DOHH2 (cell line): ENCODE results near the gene ITPR2.
A peak's percentile ranks its signal among the peaks of the same experiment; 100 is the strongest.

Source experiments
- H3F3A ChIP-seq: fragments of 200-600 bp; sonication (generic), shearing (Covaris generic); 2 replicates; pipeline ENCODE4 v1.6.0; 2016; ENCODE audit warnings: antibody characterized with exemption, mild to moderate bottlenecking; ENCODE audit not compliant: control insufficient read depth, insufficient read depth
- H3K27ac ChIP-seq: fragments of 200-600 bp; sonication (generic); 2 replicates; pipeline ENCODE4 v1.5.1; 2014; ENCODE audit warnings: low read depth, mild to moderate bottlenecking, low read length, moderate library complexity
- H3K27me3 ChIP-seq: fragments of 200-600 bp; sonication (generic); 2 replicates; pipeline ENCODE4 v1.6.1; 2014; ENCODE audit warnings: mild to moderate bottlenecking, low read length, mixed read lengths; ENCODE audit not compliant: control insufficient read depth
- H3K36me3 ChIP-seq: fragments of 200-600 bp; sonication (generic); 2 replicates; pipeline ENCODE4 v1.6.1; 2014; ENCODE audit warnings: mild to moderate bottlenecking, low read length, moderate library complexity, mixed read lengths; ENCODE audit not compliant: control insufficient read depth
- H3K4me1 ChIP-seq: fragments of 200-600 bp; sonication (generic); 2 replicates; pipeline ENCODE4 v1.6.1; 2014; ENCODE audit warnings: mild to moderate bottlenecking, low read length, mixed read lengths; ENCODE audit not compliant: control insufficient read depth
- H3K4me2 ChIP-seq: fragments of 200-600 bp; sonication (generic); 2 replicates; pipeline ENCODE4 v1.6.0; 2014; ENCODE audit warnings: mild to moderate bottlenecking, low read length, moderate library complexity
- H3K4me3 ChIP-seq: fragments of 200-600 bp; sonication (generic); 2 replicates; pipeline ENCODE4 v1.5.1; 2014; ENCODE audit warnings: mild to moderate bottlenecking, low read length, mixed read lengths
- H3K79me2 ChIP-seq: fragments of 200-600 bp; sonication (generic); 2 replicates; pipeline ENCODE4 v1.6.1; 2014; ENCODE audit warnings: mild to moderate bottlenecking, low read length, mixed read lengths; ENCODE audit not compliant: control insufficient read depth
- H3K9me2 ChIP-seq: fragments of 200-600 bp; sonication (generic); replicated peaks from 2 replicates; pipeline ENCODE4 v1.6.1; 2014; ENCODE audit warnings: mild to moderate bottlenecking, low read length, mixed read lengths; ENCODE audit not compliant: control insufficient read depth
- H3K9me3 ChIP-seq: fragments of 200-600 bp; sonication (generic); 2 replicates; pipeline ENCODE4 v1.6.1; 2014; ENCODE audit warnings: antibody characterized with exemption, low read length, mixed read lengths; ENCODE audit not compliant: control insufficient read depth, insufficient read depth
- H4K20me1 ChIP-seq: fragments of 200-600 bp; sonication (generic); 2 replicates; pipeline ENCODE4 v1.6.0; 2014; ENCODE audit warnings: low read depth, mild to moderate bottlenecking, antibody characterized with exemption, low read length, moderate library complexity; ENCODE audit not compliant: control insufficient read depth, insufficient read depth
- EZH2phosphoT487 ChIP-seq: fragments of 200-600 bp; sonication (generic); IDR thresholded peaks from 2 replicates; pipeline ENCODE4 v1.6.1; 2017; ENCODE audit warnings: borderline replicate concordance, mild to moderate bottlenecking, antibody characterized with exemption, low read length, moderate library complexity, mixed read lengths
- TF ChIP-seq, protein P1 (sequence below): fragments of 200-600 bp; sonication (generic); IDR thresholded peaks from one replicate; pipeline ENCODE4 v1.5.1; 2014; ENCODE audit warnings: antibody characterized with exemption, mild to moderate bottlenecking, low read depth, low read length; ENCODE audit not compliant: poor library complexity, severe bottlenecking

Gene ITPR2

DNA sequence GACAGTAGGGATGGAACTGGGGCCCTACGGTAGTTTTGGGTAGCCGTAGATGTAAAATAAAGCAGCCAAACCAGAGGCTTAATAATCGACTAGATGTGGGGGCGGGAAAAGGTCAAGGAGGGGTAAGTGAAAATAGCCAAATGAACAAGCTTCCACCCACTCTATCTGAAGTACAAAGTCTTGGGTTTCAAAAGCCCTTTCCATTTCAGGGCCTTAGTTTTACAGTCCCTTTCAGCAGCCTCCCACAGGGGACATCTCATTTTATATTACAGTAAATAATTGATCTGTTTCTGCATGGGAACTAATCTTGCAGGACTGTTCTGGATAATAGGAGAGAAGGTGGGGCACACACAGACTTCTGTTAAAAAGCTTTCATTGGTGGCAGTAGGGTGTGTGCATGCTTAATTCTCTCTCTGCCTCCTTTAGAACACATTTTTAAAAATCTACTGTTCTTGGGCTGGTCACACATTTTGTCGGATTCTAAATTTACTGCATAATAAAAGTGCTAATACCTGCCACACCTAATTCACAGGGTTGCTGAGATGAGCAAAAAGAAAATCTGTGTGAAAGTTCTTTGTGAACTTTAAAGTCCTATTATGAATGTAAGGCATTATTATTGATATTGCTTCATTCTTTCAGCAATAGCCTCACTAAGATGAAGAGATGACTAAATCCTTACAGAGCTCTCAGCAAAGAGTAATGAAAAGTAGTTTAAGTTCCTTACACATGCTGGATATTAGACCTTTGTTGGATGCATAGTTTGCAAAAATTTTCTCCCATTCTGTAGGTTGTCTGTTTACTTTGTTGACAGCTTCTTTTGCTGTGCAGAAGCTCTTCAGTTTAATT, 104.6 kb downstream of the ITPR2 start:
- Histone ChIP-seq H3K4me3 (no peak overlapping the region), H3K36me3 (no peaks in the 10 kb centered on the region; the same call in 1 of the 2 replicates), H3K27me3 (no peaks in the 10 kb centered on the region), H3K27ac (no peak overlapping the region), H3K4me2 (peak overlapping the region; percentile 53), H3K4me1 (peaks cover 59% of the 10 kb centered on the region), H3K9me2 (no peaks in the 10 kb centered on the region), H3F3A (peaks cover 5% of the 10 kb centered on the region; the same call in 1 of the 2 replicates), H3K79me2 (peaks cover 34% of the 10 kb centered on the region), H3K9me3 (no peaks in the 10 kb centered on the region), H4K20me1 (no peaks in the 10 kb centered on the region)
- no peak for TF ChIP-seq EZH2phosphoT487
- TF ChIP-seq, protein P1, sequence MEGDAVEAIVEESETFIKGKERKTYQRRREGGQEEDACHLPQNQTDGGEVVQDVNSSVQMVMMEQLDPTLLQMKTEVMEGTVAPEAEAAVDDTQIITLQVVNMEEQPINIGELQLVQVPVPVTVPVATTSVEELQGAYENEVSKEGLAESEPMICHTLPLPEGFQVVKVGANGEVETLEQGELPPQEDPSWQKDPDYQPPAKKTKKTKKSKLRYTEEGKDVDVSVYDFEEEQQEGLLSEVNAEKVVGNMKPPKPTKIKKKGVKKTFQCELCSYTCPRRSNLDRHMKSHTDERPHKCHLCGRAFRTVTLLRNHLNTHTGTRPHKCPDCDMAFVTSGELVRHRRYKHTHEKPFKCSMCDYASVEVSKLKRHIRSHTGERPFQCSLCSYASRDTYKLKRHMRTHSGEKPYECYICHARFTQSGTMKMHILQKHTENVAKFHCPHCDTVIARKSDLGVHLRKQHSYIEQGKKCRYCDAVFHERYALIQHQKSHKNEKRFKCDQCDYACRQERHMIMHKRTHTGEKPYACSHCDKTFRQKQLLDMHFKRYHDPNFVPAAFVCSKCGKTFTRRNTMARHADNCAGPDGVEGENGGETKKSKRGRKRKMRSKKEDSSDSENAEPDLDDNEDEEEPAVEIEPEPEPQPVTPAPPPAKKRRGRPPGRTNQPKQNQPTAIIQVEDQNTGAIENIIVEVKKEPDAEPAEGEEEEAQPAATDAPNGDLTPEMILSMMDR, result no peak

DNA sequence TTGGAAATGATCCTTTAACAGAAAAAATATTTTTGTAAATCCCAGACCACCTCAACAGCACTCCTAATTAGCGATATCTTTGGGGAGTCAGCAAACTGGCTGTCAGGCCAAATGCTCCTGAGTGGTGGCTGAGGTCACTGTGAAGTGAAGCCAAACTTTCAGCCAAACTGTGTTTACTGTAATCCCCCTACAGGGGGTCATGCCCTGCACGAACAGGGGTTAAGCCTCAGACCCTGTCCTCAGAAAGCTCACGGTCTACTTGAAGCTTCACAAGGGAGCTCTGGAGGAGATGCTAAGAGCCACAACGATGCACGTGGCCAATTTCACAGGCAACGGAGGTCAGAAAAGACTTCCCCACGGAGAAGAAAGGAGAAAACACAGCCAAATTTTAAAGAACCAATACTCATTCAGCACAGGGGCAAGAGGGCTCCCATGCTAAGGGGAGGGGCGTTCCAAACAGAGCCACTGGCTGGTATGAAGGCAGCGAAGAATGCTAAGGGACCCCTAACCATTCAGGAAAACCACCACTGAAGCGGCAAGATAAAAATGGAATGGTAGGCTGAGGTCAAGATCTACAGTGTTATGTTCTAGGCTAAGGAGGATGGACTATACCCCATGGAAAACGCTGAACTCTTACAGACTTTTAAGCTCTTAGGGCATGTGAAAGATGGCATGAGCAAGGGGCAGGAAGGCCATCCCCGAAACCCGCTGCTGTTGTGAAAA, 105.4 kb downstream of the ITPR2 start:
- H3F3A ChIP-seq, result peaks cover 5% of the 10 kb centered on the region; the same call in 1 of the 2 replicates
- H3K36me3 ChIP-seq, result no peaks in the 10 kb centered on the region; the same call in 1 of the 2 replicates
- H3K79me2 ChIP-seq, result peaks cover 34% of the 10 kb centered on the region
- no peaks in the 10 kb centered on the region for H3K27me3 ChIP-seq
- H3K9me3 ChIP-seq, result no peaks in the 10 kb centered on the region
- no peaks in the 10 kb centered on the region for H3K9me2 ChIP-seq
- peaks cover 59% of the 10 kb centered on the region for H3K4me1 ChIP-seq
- H4K20me1 ChIP-seq, result no peaks in the 10 kb centered on the region
- H3K4me3 ChIP-seq, result no peak overlapping the region
- no peak overlapping the region for H3K27ac ChIP-seq
- no peak for TF ChIP-seq EZH2phosphoT487
- H3K4me2 ChIP-seq, result no peak overlapping the region

DNA sequence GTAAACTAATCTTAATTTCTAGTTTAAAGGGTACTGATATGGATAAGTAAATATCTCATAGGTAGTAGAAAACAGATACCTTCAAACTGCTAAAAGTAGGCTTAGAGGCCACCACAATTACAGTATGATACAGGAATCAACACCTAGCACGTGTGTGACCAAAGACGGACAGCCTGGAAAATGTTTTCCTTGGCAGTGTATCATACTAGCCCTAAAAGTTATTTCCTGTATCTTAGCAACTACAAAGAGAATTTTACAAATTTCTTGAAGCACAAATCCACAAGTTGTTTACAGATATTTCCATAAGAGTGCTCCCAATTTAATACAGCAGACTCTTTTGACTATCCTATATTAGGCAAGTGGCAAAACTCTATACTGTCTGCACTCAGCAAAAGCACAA, 106.0 kb downstream of the ITPR2 start:
- H3K9me2 ChIP-seq, result no peaks in the 10 kb centered on the region
- H3K36me3 ChIP-seq, result peaks cover 3% of the 10 kb centered on the region; the same call in 1 of the 2 replicates
- no peak overlapping the region for H3K4me2 ChIP-seq
- H3K4me3 ChIP-seq, result no peak overlapping the region
- H3K27me3 ChIP-seq, result no peaks in the 10 kb centered on the region
- no peaks in the 10 kb centered on the region for H3F3A ChIP-seq
- H3K9me3 ChIP-seq, result no peaks in the 10 kb centered on the region
- H3K27ac ChIP-seq, result no peak overlapping the region
- peaks cover 56% of the 10 kb centered on the region for H3K4me1 ChIP-seq
- H3K79me2 ChIP-seq, result peaks cover 34% of the 10 kb centered on the region
- TF ChIP-seq, protein P1, result no peak
- TF ChIP-seq EZH2phosphoT487, result no peak
- no peaks in the 10 kb centered on the region for H4K20me1 ChIP-seq
